HG02840 (cell line): ENCODE measurements around the gene ACBD4.
"Not testable (repeated sequence)": the region's sequence is repeated elsewhere in the genome, so short reads cannot be mapped to it uniquely, and the experiment has no call there.

Experiments used
- ATAC-seq: cut with Tn5 transposase; IDR thresholded peaks from one replicate; pipeline ENCODE4 v1.9.1; 2021; ENCODE audit warnings: mild to moderate bottlenecking, moderate library complexity, moderate number of reproducible peaks; ENCODE audit not compliant: unreplicated experiment, low FRiP score

ACBD4 gene

GRCh38 chr17:45117848-45118646, 17.4 kb upstream of the ACBD4 start:
- no peak for ATAC-seq

- no peak for ATAC-seq
Observed at GRCh38 chr17:45118691-45119090, 16.8 kb upstream of the ACBD4 start.

- no peak for ATAC-seq
Observed at GRCh38 chr17:45119964-45120363, 15.5 kb upstream of the ACBD4 start.

GRCh38 chr17:45120558-45120957, 14.9 kb upstream of the ACBD4 start:
- no peak for ATAC-seq

DNA sequence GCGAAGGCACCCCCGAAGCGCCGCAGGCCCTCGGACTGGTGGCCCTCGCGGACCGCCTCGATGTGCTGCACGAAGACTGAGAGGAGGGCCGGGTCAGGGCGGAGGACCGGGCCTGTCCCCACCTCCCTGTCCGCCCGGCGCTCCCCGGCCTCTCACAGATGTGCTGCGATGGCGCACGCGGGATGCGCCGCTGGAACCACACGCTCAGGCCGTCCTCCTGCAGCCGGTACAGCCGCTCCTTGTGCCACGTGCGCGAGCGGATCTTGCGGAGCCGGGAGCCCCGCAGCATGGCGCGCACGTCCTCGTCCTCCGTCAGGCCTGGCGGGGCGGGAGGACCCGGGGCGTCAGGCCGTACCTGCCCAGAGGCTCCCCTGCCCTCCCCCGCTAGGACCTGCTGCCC, 14.4 kb upstream of the ACBD4 start:
- ATAC-seq = no peak

DNA sequence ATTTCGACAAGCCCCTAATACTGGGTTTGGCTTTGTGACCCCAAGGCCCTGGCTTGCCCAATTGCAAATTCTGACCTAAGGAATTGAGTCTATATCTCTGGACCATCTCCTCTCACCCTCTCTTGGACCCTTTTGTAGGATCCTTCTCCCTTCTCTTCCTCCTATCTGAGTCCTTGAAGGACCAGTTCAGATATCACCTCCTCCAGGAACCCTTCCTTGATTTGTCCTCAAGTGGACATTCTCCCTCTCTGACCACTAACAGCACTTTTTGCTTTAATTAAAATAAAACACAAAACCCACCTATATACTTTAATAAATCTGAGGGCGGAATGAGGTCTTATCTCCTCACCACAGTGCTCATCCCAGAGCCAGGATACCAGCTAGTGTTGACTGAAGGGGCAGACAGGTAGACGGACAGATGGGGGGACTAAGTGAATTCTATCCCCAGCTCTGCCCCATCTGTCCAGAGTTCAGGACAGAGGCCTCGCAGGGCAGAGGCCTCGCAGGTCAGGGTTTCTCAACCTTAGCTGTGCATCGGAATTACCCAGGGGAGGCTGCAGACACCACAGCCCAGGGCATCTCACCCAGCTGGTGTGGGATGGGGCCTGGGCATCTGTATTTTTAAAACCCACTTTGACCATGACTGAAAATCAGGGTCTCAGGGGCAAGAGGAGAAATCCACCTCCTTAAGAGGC, 12.3 kb upstream of the ACBD4 start:
- ATAC-seq = no peak

GRCh38 chr17:45123930-45124796, 11.3 kb upstream of the ACBD4 start:
- ATAC-seq = no peak

DNA sequence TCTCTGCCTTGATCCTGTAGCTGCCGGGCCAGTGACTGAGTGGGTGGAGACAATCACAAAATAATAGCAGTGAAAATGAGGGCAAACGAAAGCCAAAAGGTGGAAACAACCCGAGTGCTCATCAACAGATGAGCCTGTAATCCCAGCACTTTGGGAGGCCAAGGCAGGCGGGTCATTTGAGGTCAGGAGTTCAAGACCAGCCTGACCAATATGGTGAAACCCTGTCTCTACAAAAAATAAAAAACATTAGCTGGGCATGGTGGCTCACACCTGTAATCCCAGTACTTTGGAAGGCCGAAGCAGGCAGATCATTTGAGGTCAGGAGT, 10.7 kb upstream of the ACBD4 start:
- not testable (repeated sequence) for ATAC-seq

DNA sequence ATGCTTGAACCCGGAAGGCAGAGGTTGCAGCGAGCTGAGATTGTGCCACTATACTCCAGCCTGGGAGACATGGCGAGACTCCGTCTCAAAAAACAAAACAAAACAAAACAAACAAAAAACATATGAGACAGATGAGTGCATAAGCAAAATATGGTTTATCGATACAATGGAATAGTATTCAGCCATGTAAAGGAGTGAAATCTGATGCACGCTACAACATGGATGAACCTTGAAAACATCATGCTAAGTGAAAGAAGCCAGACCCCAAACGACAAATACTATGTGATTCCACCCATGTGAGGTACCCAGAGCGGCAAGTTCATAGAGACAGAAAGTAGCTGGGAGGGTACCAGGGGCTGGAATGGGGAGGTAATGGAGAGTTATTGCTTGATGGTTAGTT, 10.0 kb upstream of the ACBD4 start:
- ATAC-seq = no peak

- ATAC-seq = no peak
Observed at GRCh38 chr17:45127207-45127547, 8.3 kb upstream of the ACBD4 start.

DNA sequence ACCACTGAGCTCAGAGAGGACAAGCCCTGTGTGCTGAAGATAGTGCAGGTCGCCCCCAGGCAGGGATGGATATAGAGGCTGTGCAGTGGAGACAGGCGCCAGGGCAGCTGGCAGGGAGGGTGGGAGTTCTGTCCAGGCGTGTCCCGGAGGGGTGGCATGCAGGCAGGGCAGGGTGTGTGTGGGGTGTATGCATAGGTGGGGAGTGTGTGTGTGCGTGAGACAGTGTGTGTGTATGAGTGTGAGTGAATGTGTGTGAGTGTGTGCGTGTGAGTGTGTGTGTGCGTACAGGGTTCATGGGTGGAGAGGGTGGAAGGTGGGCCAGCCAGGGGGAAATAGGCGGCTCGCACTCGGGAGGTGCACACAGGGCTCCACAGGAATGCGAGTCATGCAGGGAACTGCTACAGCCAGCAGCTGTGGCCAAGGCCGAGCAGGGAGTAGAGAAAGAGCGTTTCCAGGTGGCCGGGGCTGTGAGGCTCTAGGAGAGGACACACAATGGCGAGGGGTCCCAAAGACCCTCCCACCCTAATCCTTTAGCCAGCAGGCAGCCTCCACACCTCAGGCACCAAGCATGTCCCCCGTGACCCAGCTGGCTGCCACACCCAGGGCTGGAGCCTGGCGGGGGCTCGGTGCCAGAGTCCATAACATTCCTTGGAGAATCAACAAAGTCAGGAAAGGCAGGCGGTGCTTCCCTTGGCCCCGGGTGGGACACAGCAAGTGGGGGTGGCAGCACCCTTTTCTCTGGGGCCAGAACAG, 7.8 kb upstream of the ACBD4 start:
- ATAC-seq = no peak

- ATAC-seq = no peak
Observed at GRCh38 chr17:45128331-45128730, 7.2 kb upstream of the ACBD4 start.

DNA sequence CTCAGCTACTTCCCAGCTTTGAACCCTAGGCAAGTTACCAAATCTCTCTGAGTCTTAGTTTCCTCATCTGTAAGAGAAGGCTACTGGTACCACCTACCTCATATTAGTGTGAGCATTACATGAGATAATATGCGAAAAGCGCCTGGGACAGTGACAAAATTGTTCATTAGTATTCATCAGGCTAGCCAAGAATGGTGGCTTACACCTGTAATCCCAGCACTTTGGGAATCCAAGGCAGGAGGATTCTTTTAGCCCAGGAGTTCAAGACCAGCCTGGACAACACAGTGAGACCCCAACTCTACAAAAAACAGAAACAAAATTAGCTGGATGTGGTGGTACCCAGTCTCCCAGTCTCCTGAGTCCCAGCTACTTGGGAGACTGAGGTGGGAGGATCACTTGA, 6.5 kb upstream of the ACBD4 start:
- ATAC-seq = no peak

DNA sequence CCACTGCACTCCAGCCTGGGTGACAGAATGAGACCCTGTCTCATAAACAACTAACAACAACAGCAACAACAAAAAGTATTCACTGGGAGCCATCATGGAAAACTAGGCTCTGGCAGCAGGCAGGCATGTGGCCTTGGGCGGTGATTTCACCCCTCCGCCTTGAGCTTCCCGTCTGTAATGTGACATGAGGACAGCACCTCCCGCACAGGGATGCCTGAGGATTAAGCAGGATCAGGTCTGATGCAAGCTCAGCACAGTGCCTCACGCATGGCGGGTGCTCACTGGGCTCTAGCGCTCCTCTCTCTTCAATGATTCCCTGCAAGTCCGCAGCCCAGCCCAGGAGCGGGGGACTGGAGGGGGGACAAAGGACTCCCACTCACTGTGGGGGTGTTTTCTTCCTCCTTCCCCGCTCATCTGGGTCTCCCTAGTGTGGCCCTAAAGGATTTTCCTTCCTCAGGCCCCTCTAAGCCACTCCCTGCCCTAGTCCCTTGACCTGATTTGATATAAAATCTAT, 6.0 kb upstream of the ACBD4 start:
- no peak for ATAC-seq

DNA sequence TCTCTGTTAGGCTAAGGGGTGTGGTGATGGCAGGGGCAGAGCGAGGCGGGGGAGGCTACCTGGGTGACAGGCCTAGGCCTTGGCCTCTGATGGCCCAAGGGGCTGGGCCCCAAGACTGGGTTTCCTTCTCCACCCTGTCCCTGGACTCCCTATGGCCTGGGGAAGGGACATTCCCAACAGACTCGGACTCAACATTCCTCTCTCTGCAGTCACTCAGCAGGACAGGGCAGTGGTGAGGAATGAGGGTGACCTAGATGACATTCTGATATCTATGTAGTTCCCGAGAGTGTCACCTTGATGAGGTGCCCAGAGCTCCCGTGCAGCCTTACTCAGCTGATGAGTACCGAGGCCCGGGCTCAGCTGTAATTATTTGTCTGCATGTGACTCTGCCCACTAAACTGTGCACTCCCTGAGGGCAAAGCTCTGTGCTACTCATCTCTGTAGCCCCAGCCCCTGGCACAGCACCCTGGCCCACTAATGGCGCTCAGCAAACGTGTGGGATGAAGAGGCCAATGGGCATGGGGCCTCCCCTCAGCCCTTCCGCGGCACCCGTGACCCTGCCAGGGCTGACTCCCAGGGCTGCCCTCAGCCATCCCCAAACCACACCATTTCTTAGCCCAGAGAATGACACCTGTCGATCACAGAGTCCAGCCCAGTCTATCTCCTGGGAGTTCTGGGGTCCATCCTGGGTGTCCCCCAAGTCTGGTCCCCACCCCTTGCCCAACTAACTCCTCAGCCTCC, 5.4 kb upstream of the ACBD4 start:
- no peak for ATAC-seq

DNA sequence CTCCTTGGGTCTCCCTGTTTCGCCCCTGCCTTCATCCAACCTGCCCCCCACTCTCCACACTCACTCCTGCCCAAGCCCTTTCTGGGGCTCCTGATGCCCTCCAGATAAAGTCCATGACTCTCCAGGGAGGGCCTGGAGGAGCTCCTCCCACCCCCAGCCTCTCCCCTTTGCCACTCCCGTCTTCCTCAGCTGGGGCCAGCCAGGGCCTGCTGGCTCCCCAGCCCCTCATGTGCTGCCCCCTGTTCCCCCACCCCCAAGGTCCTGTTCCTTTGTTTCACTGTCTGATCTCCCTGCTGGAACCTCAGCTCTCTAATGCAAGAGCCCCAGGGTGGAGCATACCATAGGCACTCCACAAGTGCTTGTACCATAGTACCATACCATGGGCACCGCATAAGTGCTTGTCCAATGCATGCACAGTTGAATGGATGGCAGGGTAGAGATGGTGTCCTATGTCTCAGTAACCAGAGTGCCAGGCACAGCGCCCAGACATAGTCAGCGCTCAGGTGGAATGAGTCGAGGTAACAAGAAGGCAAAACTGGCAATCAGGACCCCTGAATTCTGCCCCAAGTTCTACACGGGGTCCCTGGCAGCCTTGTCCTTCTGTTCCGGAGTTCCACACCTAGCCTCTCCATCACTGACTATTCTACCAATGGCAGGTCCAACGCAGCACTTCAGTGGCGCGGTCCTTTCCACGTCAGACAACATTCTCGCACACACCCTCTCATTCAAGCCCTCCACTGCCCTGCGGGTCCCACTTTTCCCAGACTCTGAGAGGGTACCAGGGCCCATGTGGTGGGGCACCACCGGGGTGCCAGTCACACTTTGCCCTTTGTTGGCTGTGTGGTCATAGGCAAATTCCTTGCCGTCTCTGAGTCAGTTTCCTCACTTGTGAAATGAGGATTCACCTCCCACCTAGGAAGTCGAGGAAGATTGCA, 4.5 kb upstream of the ACBD4 start:
- no peak for ATAC-seq

- ATAC-seq = no peak
Observed at GRCh38 chr17:45131616-45132319, 3.7 kb upstream of the ACBD4 start.

GRCh38 chr17:45132320-45132571, 3.2 kb upstream of the ACBD4 start, which contains the start of gene PLCD3:
TSS of gene PLCD3 (minus strand) at chr17:45132515. CDS start at chr17:45132410, 105 bp downstream.
- no peak for ATAC-seq
